Activated CD4-positive, alpha-beta T cell treated with anti-CD3 and anti-CD28 coated beads for 1 hour (primary cell): Measurements from ENCODE around the gene CSNK1G1.
"Not testable (repeated sequence)": the region's sequence is repeated elsewhere in the genome, so short reads cannot be mapped to it uniquely, and the experiment has no call there.

Experiments
- DNase-seq: peaks from one replicate; pipeline ENCODE4 v3.0.0-alpha.2; 2020

CSNK1G1 gene

GRCh38 chr15:64285871-64286270 lies 70.1 kb downstream of the CSNK1G1 start:
- no peak for DNase-seq

GRCh38 chr15:64285150-64285549 lies 70.8 kb downstream of the CSNK1G1 start:
- no peak for DNase-seq

GRCh38 chr15:64284042-64284441 lies 71.9 kb downstream of the CSNK1G1 start:
- DNase-seq = no peak

DNA sequence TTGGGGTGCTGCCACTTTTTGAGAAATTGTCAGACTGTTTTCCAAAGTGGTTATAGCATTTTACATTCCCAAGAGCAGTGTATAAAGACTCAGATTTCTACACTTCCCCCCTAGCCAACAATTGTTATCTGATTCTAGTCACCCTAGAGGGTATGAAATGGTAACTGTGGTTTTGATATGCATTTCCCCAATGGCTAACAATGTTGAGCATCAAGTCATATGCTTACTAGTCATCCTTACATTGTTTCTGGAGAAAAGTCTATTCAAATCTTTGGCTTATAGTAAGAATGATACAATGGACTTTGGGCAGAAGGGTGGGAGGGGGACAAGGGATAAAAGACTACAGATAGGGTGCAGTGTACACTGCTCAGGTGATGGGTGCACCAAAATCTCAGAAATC lies 73.3 kb downstream of the CSNK1G1 start:
- DNase-seq = no peak

DNA sequence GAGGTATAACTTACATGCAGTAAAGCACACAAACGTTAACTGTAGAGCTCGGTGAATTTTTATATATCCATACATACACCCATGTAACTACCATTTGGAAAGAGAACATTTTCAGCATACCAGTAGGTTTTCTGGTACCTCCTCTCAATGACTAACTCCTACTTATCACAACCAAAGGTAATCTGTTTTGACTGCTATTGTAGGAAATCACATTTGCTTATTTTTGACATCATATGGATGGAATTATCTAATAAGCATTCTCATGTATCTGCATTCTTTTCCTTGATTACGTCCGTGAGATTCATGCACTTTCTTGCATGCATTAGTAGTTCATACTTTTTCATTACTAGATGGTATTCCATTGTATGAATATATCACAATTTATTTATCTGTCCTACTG lies 76.8 kb downstream of the CSNK1G1 start:
- DNase-seq = no peak

DNA sequence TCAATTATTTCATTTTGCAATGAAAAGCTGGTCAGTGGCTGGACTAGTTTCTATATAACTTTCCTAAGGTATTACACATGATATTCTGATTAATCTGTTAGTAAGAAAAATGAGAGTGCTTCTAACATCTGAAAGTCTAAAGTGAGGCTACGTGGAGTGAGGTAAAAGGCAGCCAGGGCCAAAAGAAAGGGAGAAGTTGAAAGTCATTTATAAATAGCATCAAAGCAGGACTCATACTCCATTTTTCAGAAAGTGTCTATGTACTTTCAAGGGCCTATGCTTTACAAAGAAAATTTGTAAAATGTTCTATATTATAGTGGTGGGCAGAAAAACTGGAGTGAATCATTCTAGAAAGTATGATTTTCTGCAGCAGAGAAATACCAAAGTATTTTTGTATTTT lies 80.0 kb downstream of the CSNK1G1 start:
- no peak for DNase-seq

GRCh38 chr15:64274341-64274950 lies 81.5 kb downstream of the CSNK1G1 start:
- DNase-seq = no peak

DNA sequence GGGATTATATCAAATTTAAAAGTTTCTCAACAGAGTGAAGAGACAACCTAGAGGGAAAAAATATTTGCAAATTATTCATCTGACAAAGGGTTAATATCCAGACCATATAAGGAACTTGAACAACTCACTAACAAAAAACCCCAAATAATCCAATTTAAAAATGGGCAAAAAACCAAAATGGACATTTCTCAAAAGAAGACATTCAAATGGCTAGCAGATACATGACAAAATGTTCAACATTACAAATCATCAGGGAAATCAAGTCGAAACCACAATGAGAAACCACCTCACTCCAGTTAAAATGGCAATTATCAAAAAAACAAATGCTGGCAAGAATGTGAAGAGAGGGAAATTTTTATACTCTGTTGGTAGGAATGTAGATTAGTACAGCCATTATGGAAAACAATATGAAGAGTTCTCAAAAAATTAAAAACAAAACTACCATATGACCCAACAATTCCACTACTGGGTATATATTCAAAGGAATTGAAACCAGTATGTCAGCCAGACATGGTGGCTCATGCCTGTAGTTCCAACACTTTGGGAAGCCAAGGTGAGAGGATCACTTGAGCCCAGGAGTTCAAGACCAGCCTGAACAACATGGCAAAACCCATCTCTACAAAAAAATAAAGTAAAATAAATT lies 88.5 kb downstream of the CSNK1G1 start:
- DNase-seq = no peak

- not testable (repeated sequence) for DNase-seq
Measured at GRCh38 chr15:64265188-64265587, 90.8 kb downstream of the CSNK1G1 start.

DNA sequence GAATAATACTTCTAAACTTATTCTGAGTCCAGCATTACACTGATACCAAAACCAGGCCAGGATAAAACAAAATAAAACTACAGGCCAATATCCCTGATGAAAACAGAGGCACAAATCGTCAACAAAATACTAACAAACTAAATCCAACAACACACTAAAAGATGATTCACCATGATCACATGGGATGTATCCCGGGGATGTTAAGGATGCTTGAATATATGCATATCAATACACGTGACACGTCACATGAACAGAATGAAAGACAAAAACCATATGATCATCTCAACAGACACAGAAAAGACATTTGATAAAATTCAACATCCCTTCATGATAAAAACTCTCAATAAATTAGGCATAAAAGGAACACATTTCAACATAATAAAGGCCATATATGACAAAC lies 91.5 kb downstream of the CSNK1G1 start:
- DNase-seq = no peak

DNA sequence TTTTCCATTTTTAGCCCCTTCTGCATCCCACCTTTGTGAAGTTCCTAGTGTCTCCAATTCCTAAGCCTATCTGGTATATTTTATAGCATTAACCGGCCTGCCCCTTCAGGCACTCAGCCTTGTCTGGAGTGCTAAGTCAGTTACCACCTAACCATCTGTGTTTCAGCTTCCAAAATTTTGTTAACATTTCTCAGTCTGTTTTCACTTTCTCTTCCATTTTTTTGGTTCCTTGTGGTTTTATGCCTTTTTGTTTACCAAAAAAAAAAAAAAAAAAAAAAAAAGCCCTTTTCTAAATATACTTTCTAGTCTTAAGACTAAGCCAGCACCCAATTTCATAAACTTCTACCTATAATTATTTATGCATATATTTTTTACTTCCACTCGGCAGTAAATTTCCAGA lies 92.4 kb downstream of the CSNK1G1 start:
- no peak for DNase-seq

DNA sequence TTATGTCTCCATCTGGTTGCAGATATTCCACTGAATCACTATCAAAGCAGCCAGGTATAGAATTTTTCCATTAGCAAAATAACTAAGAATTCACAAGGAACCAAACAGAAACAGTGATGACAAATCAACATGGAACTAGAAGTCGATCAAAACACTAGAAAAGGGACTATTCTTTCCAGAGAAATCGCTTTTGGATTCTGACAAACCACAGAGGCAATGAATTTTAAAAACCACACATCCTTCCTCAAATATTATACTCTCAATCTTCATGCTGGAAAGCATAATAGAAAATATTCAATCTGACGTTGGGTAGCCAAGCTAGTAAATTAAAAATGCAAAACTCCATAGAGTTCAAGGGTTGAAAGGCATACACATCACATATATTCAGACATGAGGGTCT lies 99.9 kb downstream of the CSNK1G1 start:
- no peak for DNase-seq

GRCh38 chr15:64251658-64252057 lies 104.3 kb downstream of the CSNK1G1 start:
- DNase-seq = no peak

DNA sequence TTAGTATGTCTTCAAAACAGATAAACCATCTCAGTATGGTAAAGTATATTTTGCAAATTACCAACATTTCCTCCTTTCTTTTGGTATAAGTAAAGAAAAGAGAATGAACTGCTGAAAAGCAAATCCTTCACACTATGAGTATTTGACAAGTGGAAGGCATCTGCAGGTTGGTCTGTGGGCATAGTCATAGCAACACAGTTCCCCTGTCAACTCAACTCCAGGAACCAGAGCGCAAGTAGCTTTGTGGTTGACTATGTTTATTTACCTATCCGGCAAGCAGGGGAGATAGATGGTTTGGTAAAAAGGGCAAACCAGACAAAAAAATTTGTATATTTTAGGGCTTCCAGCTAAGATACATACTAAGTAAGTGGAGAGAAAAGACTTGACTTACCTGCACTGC lies 104.9 kb downstream of the CSNK1G1 start:
- no peak for DNase-seq

DNA sequence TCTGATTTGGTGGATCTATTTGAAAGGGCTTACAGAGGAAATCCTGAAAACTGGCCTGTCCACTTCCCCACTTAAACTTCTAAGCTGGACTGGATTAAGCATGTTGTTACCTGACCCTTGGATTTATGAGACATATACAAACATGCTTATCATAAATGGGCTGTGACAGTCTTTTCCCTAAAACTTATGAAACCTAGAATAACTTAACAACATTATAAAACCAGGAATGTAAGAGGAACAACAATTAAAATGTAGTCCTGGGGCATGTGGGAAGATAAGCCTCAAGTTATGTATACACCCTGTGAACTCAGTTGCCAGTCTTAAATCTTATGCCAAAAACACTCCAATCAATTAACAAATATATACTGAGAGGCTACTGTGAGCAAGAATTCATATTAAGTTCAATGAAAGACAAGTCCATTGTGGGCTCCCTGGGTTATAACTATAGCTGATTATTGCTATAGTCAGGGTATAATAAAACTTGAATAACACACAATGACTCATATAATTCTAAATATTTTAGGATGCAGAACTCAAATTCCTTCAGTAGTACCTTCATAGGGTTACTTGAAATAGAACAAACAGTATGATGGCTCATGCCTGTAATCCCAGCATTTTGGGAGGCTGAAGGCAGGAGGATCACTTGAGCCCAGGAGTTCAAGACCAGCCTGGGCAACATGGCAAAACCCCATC lies 105.9 kb downstream of the CSNK1G1 start:
- no peak for DNase-seq

DNA sequence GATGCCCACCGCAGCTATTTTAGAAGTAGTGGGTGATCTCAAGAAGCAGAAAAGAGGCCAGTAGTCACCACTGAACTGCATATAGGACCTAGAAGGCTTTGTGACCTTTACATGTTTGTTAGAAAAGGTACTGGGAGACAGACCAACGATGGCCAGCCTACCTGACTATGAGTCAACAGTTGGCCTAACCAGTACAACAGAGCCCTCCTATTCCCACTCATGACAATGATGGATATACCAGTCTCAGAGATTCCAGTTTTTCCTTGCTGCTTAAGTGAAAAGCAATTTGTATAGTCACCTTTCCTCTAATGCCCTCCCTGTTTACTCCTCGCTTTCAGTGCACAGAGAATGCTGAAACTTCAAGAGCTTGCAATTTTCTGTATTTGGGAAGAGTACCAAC lies 106.6 kb downstream of the CSNK1G1 start:
- DNase-seq = no peak

DNA sequence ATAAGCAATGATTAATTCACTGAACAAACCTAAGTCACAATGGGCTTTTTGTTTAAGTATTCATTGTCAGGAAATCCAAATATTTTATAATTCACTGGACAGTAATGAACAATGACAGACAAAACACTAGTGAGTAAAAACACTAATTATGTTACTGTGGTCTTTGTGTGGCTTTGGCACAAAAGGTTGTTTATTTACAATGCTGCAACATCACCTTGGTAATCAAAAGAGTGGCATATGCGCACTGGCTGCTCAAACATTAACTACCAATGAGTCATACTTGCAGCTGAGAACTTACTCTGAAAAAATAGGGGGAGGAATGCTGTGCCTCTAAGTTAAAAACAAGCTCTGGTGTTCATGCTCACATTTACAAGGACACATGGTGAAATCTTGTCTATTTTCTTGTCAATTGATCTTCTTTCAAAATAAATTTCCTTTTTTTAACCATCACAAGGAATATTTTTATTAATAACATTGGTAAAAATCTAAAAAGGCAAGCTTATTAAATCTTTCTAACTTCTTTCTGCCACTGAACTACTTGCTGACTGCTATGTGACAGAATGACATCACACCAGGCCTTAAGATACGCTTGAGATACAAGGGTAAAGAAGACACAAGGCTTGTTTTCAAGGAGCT lies 107.9 kb downstream of the CSNK1G1 start:
- DNase-seq = no peak

DNA sequence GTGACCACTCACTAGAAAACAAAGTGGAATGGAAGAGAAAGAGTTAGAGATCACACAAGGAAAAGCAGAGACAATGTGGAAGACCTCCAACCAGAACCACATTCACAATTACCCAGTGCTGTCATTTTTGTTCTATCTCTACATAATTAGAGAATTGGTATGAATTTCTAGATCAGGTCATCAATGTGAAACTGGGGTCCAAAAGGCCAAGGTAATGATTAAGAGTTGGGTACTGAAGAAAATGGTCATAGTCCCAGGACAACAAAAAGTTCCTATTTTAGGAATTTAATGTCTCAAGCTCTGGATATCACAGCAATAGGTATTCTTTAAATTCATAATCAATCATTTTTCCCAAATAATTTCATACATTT lies 108.5 kb downstream of the CSNK1G1 start:
- no peak for DNase-seq

DNA sequence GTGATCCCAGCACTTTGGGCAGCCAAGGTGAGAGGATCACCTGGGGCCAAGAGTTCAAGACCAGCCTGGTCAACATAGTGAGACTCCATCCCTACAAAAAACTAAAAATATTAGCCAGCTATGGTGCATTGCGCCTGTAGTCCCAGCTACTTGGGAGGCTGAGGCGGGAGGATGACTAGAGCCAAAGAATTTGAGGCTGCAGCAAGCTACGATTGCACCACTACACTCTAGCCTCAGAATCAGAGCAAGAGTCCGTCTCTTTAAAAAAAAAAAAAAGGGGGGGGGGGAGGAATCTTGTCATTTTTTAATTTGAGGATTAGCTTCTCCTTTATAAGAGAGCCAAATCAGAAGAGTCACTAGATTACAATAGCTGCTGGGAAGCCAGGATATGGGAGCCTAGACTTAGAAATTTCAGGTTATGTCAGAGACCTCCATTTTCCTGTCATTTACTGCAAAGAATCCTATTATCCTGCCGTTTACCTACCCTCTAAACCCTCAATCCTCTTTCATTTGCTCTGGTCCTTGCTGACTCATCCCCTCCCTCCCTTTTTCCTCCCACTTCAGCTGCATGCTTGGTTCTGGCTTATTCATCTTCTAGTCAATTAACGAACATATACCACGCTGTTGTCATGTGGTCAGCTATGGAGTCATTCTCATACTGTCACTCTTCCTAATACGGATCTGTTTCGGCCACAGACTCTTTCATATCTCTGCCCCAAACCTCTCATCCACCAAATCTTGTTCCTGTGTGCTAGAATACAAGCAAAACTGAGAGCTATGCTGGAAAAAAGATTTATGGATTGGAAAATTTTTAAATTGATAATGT lies 109.4 kb downstream of the CSNK1G1 start:
- no peak for DNase-seq

DNA sequence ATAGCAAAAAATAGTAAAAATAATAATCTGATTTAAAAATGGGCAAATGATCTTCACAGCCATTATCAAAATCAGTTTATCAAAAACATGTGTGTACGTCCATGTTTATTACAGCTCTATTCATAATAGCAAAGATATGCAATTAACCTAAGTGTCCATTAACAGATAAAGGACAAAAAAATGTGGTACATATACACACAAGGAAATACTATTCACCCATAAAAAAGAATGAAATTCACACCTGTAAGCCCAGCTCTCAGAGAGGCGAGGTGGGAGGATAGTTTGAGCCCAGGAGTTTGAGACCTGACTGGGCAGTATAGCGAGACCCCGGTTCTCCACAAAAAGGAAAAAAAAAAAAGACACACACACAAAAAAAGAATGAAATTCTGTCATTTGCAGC lies 110.6 kb downstream of the CSNK1G1 start:
- no peak for DNase-seq

GRCh38 chr15:64237677-64238076 lies 118.3 kb downstream of the CSNK1G1 start:
- no peak for DNase-seq

- DNase-seq = no peak
Measured at GRCh38 chr15:64236156-64236894, 119.6 kb downstream of the CSNK1G1 start.
